ENCODE results near the gene ITIH5. TPM values are rescaled to one million over a fixed set of nuclear protein-coding genes. Genes with fewer than 3 reads are reported as not detected.

Gene ITIH5
- total and polyA plus RNA-seq, 2 of the 8 experiments (the other 6 are each of a cell fraction or from before 2014, with no cell fraction given) = 5.8 to 7.6 TPM

DNA sequence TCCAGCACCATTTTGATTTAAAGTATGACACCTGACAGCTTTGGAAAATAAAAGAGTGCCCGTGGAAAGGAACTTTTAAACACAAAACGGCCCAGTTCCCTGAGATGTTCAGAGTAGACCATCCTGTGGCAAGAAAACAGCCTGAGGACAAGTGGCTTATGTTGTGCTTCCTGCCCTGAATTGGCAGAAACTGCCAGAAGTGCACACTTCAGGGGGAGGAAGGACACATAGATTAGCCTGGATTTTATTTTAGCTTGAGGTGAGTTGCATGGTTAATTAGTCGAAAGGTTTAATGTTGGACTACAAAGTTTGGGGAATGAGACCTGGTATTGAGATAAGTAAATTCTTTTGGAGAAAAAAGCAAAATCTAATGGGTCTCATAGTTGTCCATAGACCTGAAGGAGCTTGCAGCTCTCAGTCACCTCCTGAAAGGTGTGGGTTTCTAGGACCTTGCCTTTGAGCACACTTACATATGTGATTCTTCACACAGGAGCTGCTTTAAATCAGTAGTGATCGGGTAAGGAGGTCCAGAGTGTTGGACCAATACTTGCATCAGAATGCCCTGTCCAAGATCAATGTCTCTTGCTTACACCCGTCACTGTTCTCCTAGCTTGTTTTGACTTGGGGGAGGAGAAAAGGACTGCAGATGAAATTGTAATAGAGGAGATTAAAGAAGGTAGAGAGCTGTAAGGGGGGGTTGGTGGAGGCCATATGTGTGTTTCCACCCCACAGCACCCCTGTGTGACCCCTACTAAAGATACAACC, 41.3 kb upstream of the ITIH5 start:
- ChIA-PET CTCF (ENCODE audit: partially characterized antibody) (interaction anchor here (0.6 to 2.0 kb wide), 6 partner anchors 20 to 1784 kb away, joined by 3 to 5 read pairs (median 3); no protein-coding TSS in a partner anchor), POLR2A (ENCODE audit: partially characterized antibody) (interaction anchor here (1.1 kb wide), 1 partner anchor 14 kb away, joined by 3 read pairs; no protein-coding TSS in a partner anchor)
- H3K9ac ChIP-seq (replicated peaks in 1 of 4; ENCODE audit: extremely low read depth in 1 of 4, low read depth in 3 of 4, low read length in 3 of 4) = no peak overlapping the region
- no peak overlapping the region for H2AK5ac ChIP-seq (ENCODE audit: low read depth, low read length)
- WGBS, 2 experiments (ENCODE audit: extremely low coverage in 1 of 2, insufficient coverage in 1 of 2, insufficient read length in 1 of 2, insufficient replicate concordance in 2 of 2, low coverage in 1 of 2, low lambda C conversion rate in 2 of 2, missing lambda C conversion rate in 1 of 2) = 89% methylated on average over 5 of the region's 5 CpGs; no CpG with 5 or more reads in 1 of the 2 experiments
- H3K23me2 ChIP-seq (ENCODE audit: low read depth, low read length) = no peaks in the 10 kb centered on the region
- no peak overlapping the region for H2BK15ac ChIP-seq (ENCODE audit: low read length)
- no peaks in the 10 kb centered on the region for H4K20me1 ChIP-seq (replicated peaks in 1 of 2; ENCODE audit: control insufficient read depth in 1 of 2, insufficient read depth in 2 of 2, low read length in 2 of 2)
- H3K27ac ChIP-seq (ENCODE audit: low read depth, low read length) = no peak overlapping the region
- no peak overlapping the region for H2AFZ ChIP-seq (ENCODE audit: low read length)
- no peak overlapping the region for H3K4me2 ChIP-seq (ENCODE audit: insufficient read depth in 1 of 2, low read depth in 2 of 2, low read length in 2 of 2)
- H2BK12ac ChIP-seq (ENCODE audit: low read depth, low read length) = no peak overlapping the region
- no peaks in the 10 kb centered on the region for H3K79me2 ChIP-seq (ENCODE audit: control insufficient read depth in 1 of 2, insufficient read depth in 2 of 2, low read length in 2 of 2)
- H2BK5ac ChIP-seq (ENCODE audit: low read depth, low read length) = no peak overlapping the region
- no peaks in the 10 kb centered on the region for H3K4me1 ChIP-seq (replicated peaks in 1 of 4; ENCODE audit: control insufficient read depth in 3 of 4, insufficient read depth in 4 of 4, low read length in 3 of 4)
- H3K36me3 ChIP-seq (ENCODE audit: control insufficient read depth in 2 of 4, insufficient read depth in 4 of 4, low read length in 3 of 4) = no peaks in the 10 kb centered on the region
- H3K56ac ChIP-seq (replicated peaks; ENCODE audit: insufficient read length, low read depth, low read length) = no peak overlapping the region
- DNase-seq (ENCODE audit: low read depth in 1 of 2, low spot score in 2 of 2) = no peak
- H4K5ac ChIP-seq (ENCODE audit: insufficient read length, low read depth, low read length) = no peak overlapping the region
- no peak overlapping the region for H4K8ac ChIP-seq (ENCODE audit: extremely low read depth, insufficient read depth, low read length)
- no peak overlapping the region for H3K4ac ChIP-seq (replicated peaks; ENCODE audit: insufficient read length, low read depth, low read length)
- no peaks in the 10 kb centered on the region for H3K9me3 ChIP-seq (ENCODE audit: insufficient read depth in 2 of 2, low read depth in 1 of 2, low read length in 1 of 2)
- no peak overlapping the region for H3K4me3 ChIP-seq (ENCODE audit: extremely low read depth in 1 of 4, insufficient read depth in 2 of 4, low read depth in 3 of 4, low read length in 4 of 4)
- no peaks in the 10 kb centered on the region for H3K27me3 ChIP-seq (replicated peaks in 1 of 4; ENCODE audit: control insufficient read depth in 3 of 4, extremely low read depth in 1 of 4, insufficient read depth in 3 of 4, low read length in 3 of 4)
- H2BK120ac ChIP-seq (replicated peaks; ENCODE audit: low read depth, low read length) = no peak overlapping the region
- H2BK20ac ChIP-seq (ENCODE audit: low read length) = no peak overlapping the region
- H3K79me1 ChIP-seq (ENCODE audit: low read depth, low read length) = no peaks in the 10 kb centered on the region
- H4K91ac ChIP-seq (replicated peaks; ENCODE audit: insufficient read length, low read length) = no peak overlapping the region
- no peak for FAIRE-seq
- H3K14ac ChIP-seq (ENCODE audit: insufficient read length) = no peak overlapping the region
- no peak overlapping the region for H3K23ac ChIP-seq (ENCODE audit: insufficient read length)
- no peak overlapping the region for H3K18ac ChIP-seq (ENCODE audit: extremely low read depth, low read length)
- TF ChIP-seq SAP30 (IDR thresholded peaks at IDR 0.05; ENCODE audit: insufficient read depth, insufficient replicate concordance, low read length) (no peak), EGR1 (IDR thresholded peaks at IDR 0.05; ENCODE audit: borderline replicate concordance, low read depth, low read length) (no peak), GABPA (IDR thresholded peaks at IDR 0.05; ENCODE audit: borderline replicate concordance, insufficient read depth, low read length) (no peak), ATF2 (IDR thresholded peaks at IDR 0.05; ENCODE audit: low read length) (no peak), POLR2A (IDR thresholded peaks at IDR 0.05; ENCODE audit: control extremely low read depth in 1 of 2, low read depth in 2 of 2, low read length in 2 of 2) (no peak), KDM1A (IDR thresholded peaks at IDR 0.05; ENCODE audit: borderline replicate concordance, low read length) (no peak), CHD1 (IDR thresholded peaks at IDR 0.05; ENCODE audit: low read depth, low read length) (no peak), JUN (IDR thresholded peaks at IDR 0.05; ENCODE audit: low read depth, low read length) (no peak), CHD2 (IDR thresholded peaks at IDR 0.05; ENCODE audit: low read length) (no peak), KDM4A (IDR thresholded peaks at IDR 0.05; ENCODE audit: low read depth, low read length, severe bottlenecking) (no peak)

Data from H1 (cell line).